ENCODE results near the gene ITGA11. TPM values are rescaled to one million over a fixed set of nuclear protein-coding genes. Genes with fewer than 3 reads are reported as not detected.
A peak's percentile ranks its signal among the peaks of the same experiment; 100 is the strongest.

ITGA11 gene
- total and polyA plus RNA-seq, 2 donors (not counting 1 experiment from before 2014, with no cell fraction given): 21.5 to 29.6 TPM

GRCh38 chr15:68353421-68354135 is 78.4 kb downstream of the ITGA11 start:
- no peaks in the 10 kb centered on the region for H3K36me3 ChIP-seq (ENCODE audit: control insufficient read depth, insufficient read depth, low read length)
- TF ChIP-seq EZH2 (IDR thresholded peaks at IDR 0.05; ENCODE audit: low read length, missing control alignments) (no peak), CTCF (conservative IDR thresholded peaks at IDR 0.05 in 1 of 2, IDR thresholded peaks at IDR 0.05 in 1 of 2; ENCODE audit: low read depth in 1 of 2, low read length in 2 of 2) (no peak)
- no peaks in the 10 kb centered on the region for H3K79me2 ChIP-seq (ENCODE audit: control insufficient read depth, insufficient read depth, low read length)
- no peaks in the 10 kb centered on the region for H3K27me3 ChIP-seq (ENCODE audit: control insufficient read depth, insufficient read depth, low read length)
- H3K4me2 ChIP-seq (ENCODE audit: extremely low read depth, insufficient read depth, low read length): no peak overlapping the region
- no peaks in the 10 kb centered on the region for H4K20me1 ChIP-seq (ENCODE audit: control insufficient read depth, extremely low read depth, insufficient read depth, low read length)
- peaks cover 16% of the 10 kb centered on the region for H3K4me1 ChIP-seq (ENCODE audit: control insufficient read depth, extremely low read depth, insufficient read depth, low read length)
- H3K27ac ChIP-seq (ENCODE audit: insufficient read depth, low read length): no peak overlapping the region
- H3K9ac ChIP-seq (ENCODE audit: insufficient read depth, low read length): no peak overlapping the region
- H3K9me3 ChIP-seq (ENCODE audit: control insufficient read depth, insufficient read depth, low read depth, low read length): peaks cover 1% of the 10 kb centered on the region
- H2AFZ ChIP-seq (ENCODE audit: low read length): no peak overlapping the region
- H3K4me3 ChIP-seq (replicated peaks in 1 of 4; ENCODE audit: control extremely low read depth in 1 of 4, insufficient read depth in 1 of 4, low read depth in 3 of 4, low read length in 4 of 4): no peak overlapping the region
- peak; percentile 28 to 65 for DNase-seq (ENCODE audit: low read depth in 2 of 2)

GRCh38 chr15:68352401-68353062 is 79.4 kb downstream of the ITGA11 start:
- peak; percentile 88 to 96 for DNase-seq (ENCODE audit: low read depth in 2 of 2)
- no peak overlapping the region for H3K4me3 ChIP-seq (replicated peaks in 1 of 4; ENCODE audit: control extremely low read depth in 1 of 4, insufficient read depth in 1 of 4, low read depth in 3 of 4, low read length in 4 of 4)
- peak overlapping the region; percentile 72 for H3K27ac ChIP-seq (ENCODE audit: insufficient read depth, low read length)
- no peaks in the 10 kb centered on the region for H3K79me2 ChIP-seq (ENCODE audit: control insufficient read depth, insufficient read depth, low read length)
- H3K27me3 ChIP-seq (ENCODE audit: control insufficient read depth, insufficient read depth, low read length): no peaks in the 10 kb centered on the region
- no peaks in the 10 kb centered on the region for H4K20me1 ChIP-seq (ENCODE audit: control insufficient read depth, extremely low read depth, insufficient read depth, low read length)
- H2AFZ ChIP-seq (ENCODE audit: low read length): no peak overlapping the region
- H3K9ac ChIP-seq (ENCODE audit: insufficient read depth, low read length): no peak overlapping the region
- no peak for TF ChIP-seq CTCF (conservative IDR thresholded peaks at IDR 0.05 in 1 of 2, IDR thresholded peaks at IDR 0.05 in 1 of 2; ENCODE audit: low read depth in 1 of 2, low read length in 2 of 2)
- no peak for TF ChIP-seq EZH2 (IDR thresholded peaks at IDR 0.05; ENCODE audit: low read length, missing control alignments)
- no peak overlapping the region for H3K4me2 ChIP-seq (ENCODE audit: extremely low read depth, insufficient read depth, low read length)
- peaks cover 19% of the 10 kb centered on the region for H3K4me1 ChIP-seq (ENCODE audit: control insufficient read depth, extremely low read depth, insufficient read depth, low read length)
- no peaks in the 10 kb centered on the region for H3K36me3 ChIP-seq (ENCODE audit: control insufficient read depth, insufficient read depth, low read length)
- H3K9me3 ChIP-seq (ENCODE audit: control insufficient read depth, insufficient read depth, low read depth, low read length): peaks cover 1% of the 10 kb centered on the region

- no peak overlapping the region for H3K9ac ChIP-seq (ENCODE audit: insufficient read depth, low read length)
- DNase-seq (ENCODE audit: low read depth in 2 of 2): peak in 1 of 2 donors; percentile 43
- no peaks in the 10 kb centered on the region for H3K9me3 ChIP-seq (ENCODE audit: control insufficient read depth, insufficient read depth, low read depth, low read length)
- no peak overlapping the region for H3K4me2 ChIP-seq (ENCODE audit: extremely low read depth, insufficient read depth, low read length)
- H3K27me3 ChIP-seq (ENCODE audit: control insufficient read depth, insufficient read depth, low read length): peaks cover 3% of the 10 kb centered on the region
- TF ChIP-seq CTCF (conservative IDR thresholded peaks at IDR 0.05 in 1 of 2, IDR thresholded peaks at IDR 0.05 in 1 of 2; ENCODE audit: low read depth in 1 of 2, low read length in 2 of 2) (no peak), EZH2 (IDR thresholded peaks at IDR 0.05; ENCODE audit: low read length, missing control alignments) (no peak)
- H3K27ac ChIP-seq (ENCODE audit: insufficient read depth, low read length): no peak overlapping the region
- H3K79me2 ChIP-seq (ENCODE audit: control insufficient read depth, insufficient read depth, low read length): no peaks in the 10 kb centered on the region
- H3K36me3 ChIP-seq (ENCODE audit: control insufficient read depth, insufficient read depth, low read length): no peaks in the 10 kb centered on the region
- no peaks in the 10 kb centered on the region for H4K20me1 ChIP-seq (ENCODE audit: control insufficient read depth, extremely low read depth, insufficient read depth, low read length)
- H3K4me3 ChIP-seq (replicated peaks in 1 of 4; ENCODE audit: control extremely low read depth in 1 of 4, insufficient read depth in 1 of 4, low read depth in 3 of 4, low read length in 4 of 4): no peak overlapping the region
- no peak overlapping the region for H2AFZ ChIP-seq (ENCODE audit: low read length)
- peaks cover 14% of the 10 kb centered on the region for H3K4me1 ChIP-seq (ENCODE audit: control insufficient read depth, extremely low read depth, insufficient read depth, low read length)
These were observed 82.8 kb downstream of the ITGA11 start for GRCh38 chr15:68349151-68349550.

Data from fibroblast of lung (primary cell).